ENCODE results near the gene KRT82.
"Not testable (repeated sequence)": the region's sequence is repeated elsewhere in the genome, so short reads cannot be mapped to it uniquely, and the experiment has no call there.

KRT82 gene

DNA sequence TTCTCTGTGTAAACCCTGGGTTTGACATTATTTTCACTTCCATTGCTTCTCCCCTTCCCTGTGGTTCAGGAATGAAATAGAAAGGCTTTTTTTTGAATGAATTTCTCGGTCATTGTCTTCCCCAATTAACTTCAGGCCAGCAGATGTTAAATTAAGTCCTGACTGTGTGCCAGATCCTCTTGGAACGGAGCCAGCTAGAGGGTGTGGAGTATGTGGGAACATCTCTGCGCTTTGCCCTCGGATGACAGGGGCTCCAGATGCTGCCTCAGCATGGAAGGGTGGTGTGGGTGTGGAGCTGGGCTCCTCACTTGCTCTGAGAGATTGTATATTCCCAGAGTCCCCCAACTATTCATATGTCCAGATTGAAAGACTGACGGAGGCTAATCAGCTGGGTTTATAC lies 51.9 kb downstream of the KRT82 start:
- no peaks in the 10 kb centered on the region for H3K27me3 ChIP-seq (ENCODE audit: low read depth, low read length)
- no peaks in the 10 kb centered on the region for H3K36me3 ChIP-seq (ENCODE audit: control insufficient read depth in 1 of 2, insufficient read depth in 2 of 2, low read length in 2 of 2)

DNA sequence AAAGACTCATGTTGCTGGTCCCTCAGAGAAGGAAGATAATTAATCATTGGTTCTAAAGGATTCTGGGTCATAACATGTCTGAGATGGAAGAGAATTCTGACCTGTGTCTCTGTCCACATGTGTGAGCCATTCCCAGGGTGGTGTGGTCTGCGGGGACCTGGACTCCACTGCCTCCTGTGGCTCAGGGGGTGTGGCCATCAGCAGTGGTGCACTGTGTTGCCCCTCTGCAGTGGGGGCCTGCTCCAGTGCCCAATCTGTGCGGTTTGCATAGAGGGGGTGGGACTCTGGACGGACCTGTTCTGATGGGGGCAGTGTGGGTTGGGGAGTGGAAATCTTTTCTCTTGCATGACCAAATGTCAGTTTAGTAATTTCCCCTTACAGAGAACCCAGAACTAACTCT lies 52.4 kb downstream of the KRT82 start:
- Histone ChIP-seq H3K36me3 (ENCODE audit: control insufficient read depth in 1 of 2, insufficient read depth in 2 of 2, low read length in 2 of 2) (no peaks in the 10 kb centered on the region), H3K27ac (ENCODE audit: low read length) (no peak overlapping the region), H3K9me3 (ENCODE audit: control insufficient read depth in 1 of 2, low read length in 2 of 2) (no peaks in the 10 kb centered on the region), H3K4me1 (ENCODE audit: control insufficient read depth in 1 of 2, insufficient read depth in 2 of 2, low read length in 2 of 2) (no peaks in the 10 kb centered on the region), H3K27me3 (ENCODE audit: low read depth, low read length) (no peaks in the 10 kb centered on the region), H3K4me3 (ENCODE audit: low read depth in 1 of 2, low read length in 2 of 2) (no peak overlapping the region)

More for the DNA sequence above, 51.9 kb downstream of the KRT82 start:
- no peaks in the 10 kb centered on the region for H3K9me3 ChIP-seq (ENCODE audit: control insufficient read depth in 1 of 2, low read length in 2 of 2)
- H3K4me3 ChIP-seq (ENCODE audit: low read depth in 1 of 2, low read length in 2 of 2), result no peak overlapping the region
- no peak overlapping the region for H3K27ac ChIP-seq (ENCODE audit: low read length)
- no peaks in the 10 kb centered on the region for H3K4me1 ChIP-seq (ENCODE audit: control insufficient read depth in 1 of 2, insufficient read depth in 2 of 2, low read length in 2 of 2)

DNA sequence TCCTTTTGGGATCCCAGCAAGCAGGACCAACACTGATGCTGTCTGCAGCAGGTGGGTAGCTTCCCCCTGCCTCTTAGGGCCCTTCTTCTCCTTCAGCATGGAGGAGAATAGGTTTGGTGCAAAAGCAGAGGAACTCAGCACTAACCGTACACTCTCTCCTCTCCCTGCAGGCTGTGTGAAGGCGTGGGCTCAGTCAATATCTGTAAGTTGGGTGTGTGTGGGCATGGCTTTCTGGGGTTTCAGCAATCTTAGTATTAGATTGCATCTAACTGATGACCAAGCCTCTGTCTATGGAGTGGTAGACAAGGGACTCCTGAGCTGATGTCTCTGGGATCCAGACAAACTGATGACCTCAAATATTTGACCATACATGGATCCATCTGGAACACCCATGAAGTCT lies 53.2 kb downstream of the KRT82 start:
- Histone ChIP-seq H3K27me3 (ENCODE audit: low read depth, low read length) (no peaks in the 10 kb centered on the region), H3K9me3 (ENCODE audit: control insufficient read depth in 1 of 2, low read length in 2 of 2) (no peaks in the 10 kb centered on the region), H3K36me3 (ENCODE audit: control insufficient read depth in 1 of 2, insufficient read depth in 2 of 2, low read length in 2 of 2) (no peaks in the 10 kb centered on the region), H3K4me3 (ENCODE audit: low read depth in 1 of 2, low read length in 2 of 2) (no peak overlapping the region), H3K27ac (ENCODE audit: low read length) (no peak overlapping the region), H3K4me1 (ENCODE audit: control insufficient read depth in 1 of 2, insufficient read depth in 2 of 2, low read length in 2 of 2) (no peaks in the 10 kb centered on the region)

DNA sequence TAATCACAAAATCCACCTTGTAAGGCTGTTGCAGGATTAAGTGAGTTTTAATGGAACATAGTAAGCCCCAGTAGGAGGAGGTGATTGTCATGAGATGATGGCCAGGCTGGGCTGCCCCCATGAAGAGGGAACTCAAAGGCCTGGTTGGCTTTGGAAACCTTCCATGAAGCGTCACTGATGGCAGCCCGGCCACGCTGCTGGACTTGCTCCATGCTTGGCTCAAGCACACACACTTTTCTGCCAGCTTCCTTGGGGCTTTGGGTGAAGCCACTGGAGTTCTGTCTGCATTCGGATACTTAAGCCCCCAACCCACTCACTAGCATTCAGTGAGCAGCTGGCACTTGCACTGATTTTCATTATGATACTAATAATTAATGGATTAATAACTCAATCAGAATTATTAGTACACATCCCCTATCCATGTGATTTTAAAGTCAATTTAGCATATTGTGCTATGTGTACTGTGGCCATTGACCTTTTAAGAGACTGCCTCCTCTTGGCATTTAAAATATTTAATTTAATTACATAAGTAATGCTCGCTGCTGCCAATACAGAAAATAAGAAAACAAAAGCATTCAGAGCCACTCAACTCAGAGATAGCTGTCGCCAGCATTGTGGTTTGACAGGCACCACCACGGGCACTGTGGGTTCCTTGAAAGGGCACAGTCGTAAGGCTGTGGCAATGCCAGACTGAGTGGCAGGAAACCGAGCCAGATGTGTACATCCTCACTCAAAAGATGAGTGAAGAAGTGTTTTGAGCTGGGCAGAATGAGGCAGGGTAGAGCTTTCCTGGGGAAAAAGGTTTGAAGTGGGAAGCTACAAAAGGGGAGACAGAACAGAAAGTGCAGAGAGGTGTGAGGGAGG lies 54.7 kb downstream of the KRT82 start:
- Histone ChIP-seq H3K27me3 (ENCODE audit: low read depth, low read length) (no peaks in the 10 kb centered on the region), H3K9me3 (ENCODE audit: control insufficient read depth in 1 of 2, low read length in 2 of 2) (no peaks in the 10 kb centered on the region), H3K36me3 (ENCODE audit: control insufficient read depth in 1 of 2, insufficient read depth in 2 of 2, low read length in 2 of 2) (no peaks in the 10 kb centered on the region), H3K27ac (ENCODE audit: low read length) (no peak overlapping the region), H3K4me3 (ENCODE audit: low read depth in 1 of 2, low read length in 2 of 2) (no peak overlapping the region), H3K4me1 (ENCODE audit: control insufficient read depth in 1 of 2, insufficient read depth in 2 of 2, low read length in 2 of 2) (no peaks in the 10 kb centered on the region)

DNA sequence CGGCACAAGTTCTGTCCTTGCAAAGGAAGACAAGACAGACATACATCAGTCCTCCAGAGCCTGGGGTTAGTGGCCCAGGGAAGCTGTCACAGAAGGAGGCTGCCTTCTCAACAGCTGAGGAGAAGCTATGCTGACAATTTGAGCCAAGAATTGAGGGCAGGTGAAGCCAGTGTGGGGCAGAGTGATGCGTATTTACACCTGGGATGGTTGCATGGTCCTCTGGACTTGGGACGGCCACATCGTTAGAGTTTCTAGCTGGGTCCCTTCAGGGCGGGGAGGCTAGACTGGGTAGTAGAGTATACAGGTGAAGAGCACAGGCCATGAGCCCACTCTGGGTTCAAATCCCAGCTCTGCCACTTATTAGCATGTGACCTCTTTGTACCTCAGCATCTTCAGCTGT lies 55.3 kb downstream of the KRT82 start:
- no peak overlapping the region for H3K27ac ChIP-seq (ENCODE audit: low read length)
- H3K36me3 ChIP-seq (ENCODE audit: control insufficient read depth in 1 of 2, insufficient read depth in 2 of 2, low read length in 2 of 2), result no peaks in the 10 kb centered on the region
- no peaks in the 10 kb centered on the region for H3K9me3 ChIP-seq (ENCODE audit: control insufficient read depth in 1 of 2, low read length in 2 of 2)
- H3K4me1 ChIP-seq (ENCODE audit: control insufficient read depth in 1 of 2, insufficient read depth in 2 of 2, low read length in 2 of 2), result no peaks in the 10 kb centered on the region
- no peaks in the 10 kb centered on the region for H3K27me3 ChIP-seq (ENCODE audit: low read depth, low read length)
- no peak overlapping the region for H3K4me3 ChIP-seq (ENCODE audit: low read depth in 1 of 2, low read length in 2 of 2)

DNA sequence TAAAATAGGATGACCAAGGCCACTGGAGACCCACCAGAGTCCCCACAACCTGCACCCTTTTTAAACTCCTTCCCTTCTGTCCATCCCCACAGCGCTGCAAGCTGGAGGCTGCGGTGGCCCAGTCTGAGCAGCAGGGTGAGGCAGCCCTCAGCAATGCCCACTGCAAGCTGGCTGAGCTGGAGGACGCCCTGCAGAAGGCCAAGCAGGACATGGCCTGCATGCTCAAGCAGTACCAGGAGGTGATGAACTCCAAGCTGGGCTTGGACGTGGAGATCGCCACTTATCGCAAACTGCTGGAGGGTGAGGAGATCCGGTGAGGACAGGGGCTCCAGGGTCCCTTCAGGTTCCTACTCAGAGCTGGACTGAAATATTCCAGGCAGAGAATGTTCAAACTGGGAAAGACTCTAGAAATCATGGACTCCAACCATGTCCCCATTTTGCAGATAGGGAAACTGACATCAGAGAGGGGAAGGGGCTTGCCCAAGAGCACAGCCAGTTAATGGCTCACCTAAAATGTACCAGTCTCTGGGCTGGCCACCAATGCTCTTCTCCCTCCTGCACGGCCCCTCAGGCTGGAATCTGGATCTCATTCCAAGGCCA lies 56.0 kb downstream of the KRT82 start:
- no peaks in the 10 kb centered on the region for H3K4me1 ChIP-seq (ENCODE audit: control insufficient read depth in 1 of 2, insufficient read depth in 2 of 2, low read length in 2 of 2)
- no peaks in the 10 kb centered on the region for H3K36me3 ChIP-seq (ENCODE audit: control insufficient read depth in 1 of 2, insufficient read depth in 2 of 2, low read length in 2 of 2)
- H3K9me3 ChIP-seq (ENCODE audit: control insufficient read depth in 1 of 2, low read length in 2 of 2), result no peaks in the 10 kb centered on the region
- H3K4me3 ChIP-seq (ENCODE audit: low read depth in 1 of 2, low read length in 2 of 2), result no peak overlapping the region
- no peak overlapping the region for H3K27ac ChIP-seq (ENCODE audit: low read length)
- no peaks in the 10 kb centered on the region for H3K27me3 ChIP-seq (ENCODE audit: low read depth, low read length)

DNA sequence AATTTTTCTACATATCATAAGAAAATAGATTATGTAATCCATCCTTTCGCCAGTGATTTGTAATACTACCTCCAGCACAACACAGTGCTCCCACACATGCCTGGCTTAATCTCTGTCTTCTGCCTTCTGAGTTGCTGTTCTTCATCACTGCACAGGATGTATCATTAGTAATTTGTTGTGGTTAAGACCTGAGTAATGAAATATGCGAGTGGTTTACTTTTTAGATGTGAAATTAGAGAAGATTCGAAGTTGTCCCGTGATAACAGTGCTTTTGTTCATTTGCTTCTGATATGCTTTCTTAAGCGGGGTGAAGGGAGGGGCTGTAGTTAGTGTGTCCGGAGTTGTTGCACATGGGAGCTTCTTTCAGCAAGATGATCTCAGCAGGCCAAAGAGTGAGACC lies 56.9 kb downstream of the KRT82 start:
- Histone ChIP-seq H3K4me1 (ENCODE audit: control insufficient read depth in 1 of 2, insufficient read depth in 2 of 2, low read length in 2 of 2) (no peaks in the 10 kb centered on the region), H3K36me3 (ENCODE audit: control insufficient read depth in 1 of 2, insufficient read depth in 2 of 2, low read length in 2 of 2) (no peaks in the 10 kb centered on the region), H3K27ac (ENCODE audit: low read length) (no peak overlapping the region), H3K27me3 (ENCODE audit: low read depth, low read length) (no peaks in the 10 kb centered on the region), H3K9me3 (ENCODE audit: control insufficient read depth in 1 of 2, low read length in 2 of 2) (peaks cover 0 to under 1% of the 10 kb centered on the region in 2 donors), H3K4me3 (ENCODE audit: low read depth in 1 of 2, low read length in 2 of 2) (no peak overlapping the region)

DNA sequence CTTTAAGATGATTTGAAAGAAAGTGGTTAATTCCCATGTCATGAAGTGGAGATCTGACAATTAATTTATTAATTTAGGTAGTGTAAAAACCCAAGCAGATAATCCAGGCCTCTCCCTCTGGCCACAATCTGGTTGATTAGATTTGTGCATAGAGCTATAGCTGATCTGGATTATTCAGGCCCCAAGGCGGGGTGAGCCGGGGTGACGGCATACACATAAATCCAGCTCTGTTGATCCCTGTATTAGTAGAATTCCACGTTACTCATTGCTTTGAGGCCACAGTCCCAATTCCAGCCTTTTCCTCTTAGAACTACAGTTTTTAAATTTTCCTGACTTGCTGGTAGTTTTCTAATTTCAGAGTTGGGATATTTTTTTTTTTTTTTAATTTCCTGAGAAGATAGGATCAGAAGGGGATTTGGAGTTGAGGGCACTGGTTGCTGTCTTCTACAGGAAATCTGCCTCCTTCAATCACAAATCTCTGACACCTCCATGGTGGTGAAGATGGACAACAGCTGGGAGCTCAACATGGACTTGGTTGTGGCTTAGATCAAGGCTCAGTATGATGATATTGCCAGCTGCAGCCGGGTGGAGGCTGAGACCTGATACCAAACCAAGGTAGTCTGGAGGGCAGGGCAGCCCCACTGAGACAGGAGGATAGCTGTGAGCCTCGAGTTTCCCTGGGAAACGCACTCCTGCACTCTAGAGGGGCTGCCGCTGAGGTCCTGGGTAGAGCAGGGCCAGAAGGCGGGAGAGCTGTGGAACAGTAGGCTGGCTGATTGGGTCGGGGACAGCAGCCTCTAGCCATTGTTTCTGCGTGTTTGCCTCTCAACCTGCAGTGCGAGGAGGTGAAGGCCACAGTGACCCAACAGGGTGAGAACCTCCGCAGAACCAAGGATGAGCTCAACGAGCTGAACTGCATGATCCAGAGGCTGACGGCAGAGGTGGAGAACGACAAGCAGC lies 58.3 kb downstream of the KRT82 start:
- H3K9me3 ChIP-seq (ENCODE audit: control insufficient read depth in 1 of 2, low read length in 2 of 2), result peaks cover 0 to 14% of the 10 kb centered on the region in 2 donors
- H3K36me3 ChIP-seq (ENCODE audit: control insufficient read depth in 1 of 2, insufficient read depth in 2 of 2, low read length in 2 of 2), result no peaks in the 10 kb centered on the region
- no peaks in the 10 kb centered on the region for H3K4me1 ChIP-seq (ENCODE audit: control insufficient read depth in 1 of 2, insufficient read depth in 2 of 2, low read length in 2 of 2)
- H3K27me3 ChIP-seq (ENCODE audit: low read depth, low read length), result no peaks in the 10 kb centered on the region
- no peak overlapping the region for H3K4me3 ChIP-seq (ENCODE audit: low read depth in 1 of 2, low read length in 2 of 2)
- H3K27ac ChIP-seq (ENCODE audit: low read length), result no peak overlapping the region

DNA sequence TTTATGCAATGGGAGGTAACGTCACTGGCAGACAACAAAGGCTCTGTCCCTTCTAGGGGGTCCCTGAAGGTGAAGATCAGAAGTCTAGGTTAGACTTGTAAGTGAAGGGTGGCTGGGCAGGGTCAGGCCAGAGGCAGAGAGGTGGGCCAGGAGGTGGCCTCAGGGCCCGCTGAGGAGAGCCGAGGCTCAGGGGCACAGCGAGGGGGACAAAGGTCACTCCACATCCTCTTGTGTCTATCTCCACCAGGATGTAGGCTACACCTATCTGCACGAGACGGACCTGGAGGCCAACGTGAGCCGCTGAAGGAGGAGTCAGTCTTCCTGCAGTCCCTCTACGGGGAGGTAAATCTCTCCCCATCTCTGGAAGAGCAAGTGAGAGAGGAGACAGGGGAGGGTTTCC lies 59.1 kb downstream of the KRT82 start:
- Histone ChIP-seq H3K36me3 (ENCODE audit: control insufficient read depth in 1 of 2, insufficient read depth in 2 of 2, low read length in 2 of 2) (no peaks in the 10 kb centered on the region), H3K9me3 (ENCODE audit: control insufficient read depth in 1 of 2, low read length in 2 of 2) (peaks cover 0 to 14% of the 10 kb centered on the region in 2 donors), H3K4me3 (ENCODE audit: low read depth in 1 of 2, low read length in 2 of 2) (no peak overlapping the region), H3K4me1 (ENCODE audit: control insufficient read depth in 1 of 2, insufficient read depth in 2 of 2, low read length in 2 of 2) (no peaks in the 10 kb centered on the region), H3K27ac (ENCODE audit: low read length) (no peak overlapping the region), H3K27me3 (ENCODE audit: low read depth, low read length) (no peaks in the 10 kb centered on the region)

DNA sequence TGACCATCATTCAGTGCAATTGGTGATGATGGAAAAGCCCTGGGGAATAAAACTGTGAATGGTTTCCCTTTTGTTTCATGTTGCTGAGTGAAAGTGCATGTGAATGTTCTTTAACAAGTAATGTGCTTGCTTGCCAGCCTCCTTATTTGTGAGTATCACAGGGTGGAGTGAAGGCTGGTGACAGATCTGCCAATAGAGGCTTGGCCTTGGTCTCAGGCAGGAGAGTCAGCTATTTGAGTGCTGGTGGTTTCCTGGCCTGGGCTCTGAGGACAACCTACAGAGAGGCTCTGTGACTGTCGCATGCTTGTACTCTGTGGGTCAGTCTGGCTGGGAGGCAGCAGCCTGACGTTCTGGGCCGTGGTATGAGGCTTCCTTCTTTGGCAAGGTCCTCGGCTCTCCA lies 59.5 kb downstream of the KRT82 start:
- H3K4me1 ChIP-seq (ENCODE audit: control insufficient read depth in 1 of 2, insufficient read depth in 2 of 2, low read length in 2 of 2), result no peaks in the 10 kb centered on the region
- H3K27me3 ChIP-seq (ENCODE audit: low read depth, low read length), result no peaks in the 10 kb centered on the region
- no peak overlapping the region for H3K4me3 ChIP-seq (ENCODE audit: low read depth in 1 of 2, low read length in 2 of 2)
- no peaks in the 10 kb centered on the region for H3K36me3 ChIP-seq (ENCODE audit: control insufficient read depth in 1 of 2, insufficient read depth in 2 of 2, low read length in 2 of 2)
- H3K9me3 ChIP-seq (ENCODE audit: control insufficient read depth in 1 of 2, low read length in 2 of 2), result peaks cover 0 to 14% of the 10 kb centered on the region in 2 donors
- no peak overlapping the region for H3K27ac ChIP-seq (ENCODE audit: low read length)

DNA sequence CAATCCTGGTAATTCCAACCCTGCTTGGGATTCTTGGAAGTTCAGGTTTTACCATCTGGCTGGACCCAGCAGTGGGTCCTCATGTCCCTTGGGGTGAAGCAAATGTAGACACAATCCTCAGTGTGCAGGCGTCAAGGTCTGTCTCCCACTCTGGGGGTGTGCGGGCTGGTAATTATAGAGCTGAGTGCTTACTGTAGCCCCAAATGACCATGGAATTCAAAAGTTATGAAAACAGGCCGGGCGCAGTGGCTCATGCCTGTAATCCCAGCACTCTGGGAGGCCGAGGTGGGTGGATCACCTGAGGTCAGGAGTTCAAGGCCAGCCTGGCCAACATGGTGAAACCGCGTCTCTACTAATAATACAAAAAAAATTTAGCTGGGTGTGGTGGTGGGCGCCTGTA lies 61.1 kb downstream of the KRT82 start:
- H3K27me3 ChIP-seq (ENCODE audit: low read depth, low read length); H3K4me1 ChIP-seq (ENCODE audit: control insufficient read depth in 1 of 2, insufficient read depth in 2 of 2, low read length in 2 of 2); H3K4me3 ChIP-seq (ENCODE audit: low read depth in 1 of 2, low read length in 2 of 2); H3K27ac ChIP-seq (ENCODE audit: low read length); H3K36me3 ChIP-seq (ENCODE audit: control insufficient read depth in 1 of 2, insufficient read depth in 2 of 2, low read length in 2 of 2): not testable (repeated sequence)
- peaks cover 0 to 14% of the 10 kb centered on the region in 2 donors for H3K9me3 ChIP-seq (ENCODE audit: control insufficient read depth in 1 of 2, low read length in 2 of 2)

All from muscle layer of duodenum (tissue), 2 donors.